ENCODE measurements around the gene TNFSF15. TPM values are rescaled to one million over a fixed set of nuclear protein-coding genes. Genes with fewer than 3 reads are reported as not detected.

The TNFSF15 gene
- 10.2 TPM for polyA plus RNA-seq
- long read RNA-seq, donor 1, full-length matches to known transcripts, result 2 of 2 reads
- long read RNA-seq, donor 1, partial matches to known transcripts, result 0 of 2 reads
- long read RNA-seq, donor 1, other reads (novel, unspliced or antisense), result 0 of 2 reads
- long read RNA-seq, donor 2, partial matches to known transcripts, result 0 of 1 reads
- long read RNA-seq, donor 2, other reads (novel, unspliced or antisense), result 0 of 1 reads
- long read RNA-seq, donor 3, result 0 reads
- long read RNA-seq, donor 4, partial matches to known transcripts, result 0 of 1 reads
- long read RNA-seq, donor 4, other reads (novel, unspliced or antisense), result 0 of 1 reads
- long read RNA-seq, donor 5, full-length matches to known transcripts, result 1 of 1 reads
- long read RNA-seq, donor 5, partial matches to known transcripts, result 0 of 1 reads
- long read RNA-seq, donor 5, other reads (novel, unspliced or antisense), result 0 of 1 reads
- long read RNA-seq, donor 6, full-length matches to known transcripts, result 4 of 4 reads
- long read RNA-seq, donor 6, partial matches to known transcripts, result 0 of 4 reads
- long read RNA-seq, donor 6, other reads (novel, unspliced or antisense), result 0 of 4 reads
- long read RNA-seq, donor 7, full-length matches to known transcripts, result 2 of 2 reads
- long read RNA-seq, donor 7, partial matches to known transcripts, result 0 of 2 reads
- long read RNA-seq, donor 7, other reads (novel, unspliced or antisense), result 0 of 2 reads
- long read RNA-seq, donor 8, full-length matches to known transcripts, result 4 of 4 reads
- long read RNA-seq, donor 8, partial matches to known transcripts, result 0 of 4 reads
- long read RNA-seq, donor 8, other reads (novel, unspliced or antisense), result 0 of 4 reads
- long read RNA-seq, donor 9, full-length matches to known transcripts, result 1 of 1 reads
- long read RNA-seq, donor 9, partial matches to known transcripts, result 0 of 1 reads
- long read RNA-seq, donor 9, other reads (novel, unspliced or antisense), result 0 of 1 reads
- long read RNA-seq, donor 10, partial matches to known transcripts, result 0 of 2 reads
- long read RNA-seq, donor 10, other reads (novel, unspliced or antisense), result 0 of 2 reads
- long read RNA-seq, donor 11, result 0 reads

DNA sequence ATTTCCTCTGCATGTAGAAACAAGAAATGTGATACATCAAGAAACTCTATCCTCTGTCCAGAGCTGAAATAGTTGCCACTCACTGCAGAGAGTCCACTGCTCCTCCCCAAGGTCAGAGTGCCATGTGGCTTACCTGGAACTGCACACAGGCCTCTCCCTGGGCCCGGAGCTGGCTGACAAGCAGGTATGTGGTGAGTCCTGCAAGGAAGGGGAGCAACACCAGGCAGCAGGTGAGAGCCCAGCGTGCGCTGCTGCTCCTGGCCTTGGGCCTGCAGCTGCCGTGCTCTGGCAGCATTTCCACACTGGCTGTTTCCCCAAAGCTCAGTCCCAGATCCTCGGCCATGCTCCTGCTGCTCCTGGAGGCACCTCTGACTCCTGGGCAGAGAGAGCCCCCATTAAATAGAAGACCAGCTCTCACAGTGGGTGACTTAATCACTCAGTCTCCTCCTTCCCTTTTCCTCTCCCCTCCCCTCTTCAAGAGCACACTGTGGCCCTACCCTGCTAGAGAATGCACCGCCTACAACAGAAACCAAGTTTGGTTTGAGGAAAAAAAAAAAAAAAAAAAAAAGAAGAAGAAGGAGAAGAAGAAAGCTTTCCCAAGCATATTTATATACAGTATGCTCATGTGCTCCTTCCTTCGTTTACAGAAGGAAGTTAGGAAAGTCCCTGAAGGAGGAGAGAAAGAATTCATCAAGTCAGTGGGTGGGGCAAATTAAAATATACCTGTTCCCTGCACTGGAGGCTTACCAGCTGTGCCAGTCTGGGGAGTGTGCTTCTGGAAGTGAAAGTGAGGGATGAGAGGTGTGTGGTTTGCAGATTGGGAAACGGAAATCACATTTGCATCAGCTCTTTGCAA is at the start of gene TNFSF15:
Gene TNFSF15, minus strand, starts transcription at position 370 of the 856 bp plus-strand sequence. Its CDS starts 27 bp downstream, at position 343.
- Histone ChIP-seq H3K27me3 (ENCODE audit: control insufficient read depth, insufficient read depth, low read length) (no peaks in the 10 kb centered on the region), H3K36me3 (ENCODE audit: control insufficient read depth, insufficient read depth, low read length) (peaks cover 2% of the 10 kb centered on the region), H3K4me3 (ENCODE audit: low read length) (peak within 1 kb of the TSS; percentile 33), H3K4me1 (ENCODE audit: control insufficient read depth, insufficient read depth, low read length) (peaks cover 40% of the 10 kb centered on the region), H3K9me3 (ENCODE audit: control insufficient read depth, low read depth, low read length) (no peaks in the 10 kb centered on the region), H3K27ac (ENCODE audit: low read length) (peak within 1 kb of the TSS; percentile 89)
- peak; percentile 74 to 83 for DNase-seq
- WGBS (ENCODE audit: insufficient coverage, low lambda C conversion rate), result no CpG with 5 or more reads among the region's 8 CpGs

DNA sequence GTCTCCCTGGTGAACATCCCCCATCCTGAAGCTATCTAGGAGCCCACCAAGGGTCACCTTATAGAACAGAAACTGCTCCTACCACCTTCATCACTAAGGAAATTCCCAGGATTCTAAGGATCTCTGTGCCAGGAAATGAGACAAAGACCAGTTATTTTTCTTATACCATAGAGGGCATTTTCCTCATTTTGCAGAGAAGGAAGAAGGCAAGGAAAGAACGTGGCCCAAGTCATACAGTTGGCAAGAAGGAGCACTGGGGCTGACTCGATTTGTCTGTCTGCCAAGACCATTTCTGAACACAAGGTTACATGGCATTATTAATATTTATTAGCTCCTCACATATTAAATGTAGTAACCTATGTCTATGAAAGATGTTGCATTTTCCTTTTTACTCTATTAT is 49.6 kb upstream of the TNFSF15 start:
- Histone ChIP-seq H3K4me3 (ENCODE audit: low read length) (no peak overlapping the region), H3K27me3 (ENCODE audit: control insufficient read depth, insufficient read depth, low read length) (no peaks in the 10 kb centered on the region), H3K27ac (ENCODE audit: low read length) (no peak overlapping the region), H3K4me1 (ENCODE audit: control insufficient read depth, insufficient read depth, low read length) (peaks cover 25% of the 10 kb centered on the region), H3K9me3 (ENCODE audit: control insufficient read depth, low read depth, low read length) (no peaks in the 10 kb centered on the region), H3K36me3 (ENCODE audit: control insufficient read depth, insufficient read depth, low read length) (no peaks in the 10 kb centered on the region)
- DNase-seq, result no peak
- WGBS (ENCODE audit: insufficient coverage, low lambda C conversion rate), result no CpG with 5 or more reads among the region's 2 CpGs

DNA sequence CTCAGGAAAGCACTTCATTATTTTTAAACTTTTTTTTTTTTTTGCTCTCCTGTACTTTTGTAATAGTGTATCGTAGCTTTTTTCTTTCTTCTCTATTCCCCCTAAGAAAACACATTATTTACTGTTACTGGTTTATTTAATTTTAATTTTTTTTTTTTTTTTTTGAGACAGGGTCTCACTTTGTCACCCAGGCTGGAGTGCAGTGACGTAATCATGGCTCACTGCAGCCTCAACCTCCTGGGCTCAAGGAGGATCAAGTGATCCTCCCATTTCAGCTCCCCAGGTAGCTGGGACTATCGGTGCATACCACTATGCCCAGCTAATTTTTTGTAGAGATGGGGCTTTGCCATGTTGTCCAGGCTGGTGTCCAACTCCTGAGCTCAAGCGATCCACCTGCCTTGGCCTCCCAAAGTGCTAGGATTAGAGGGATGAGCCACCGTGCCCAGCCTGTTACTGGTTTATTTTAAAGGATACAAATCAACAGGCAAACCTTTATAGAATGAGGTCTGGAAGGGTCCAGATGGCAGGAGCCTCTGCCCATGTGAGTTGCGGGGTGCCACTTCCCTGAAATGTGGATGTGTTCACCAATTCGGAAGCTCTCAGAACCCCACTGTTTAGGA is 49.0 kb upstream of the TNFSF15 start:
- WGBS (ENCODE audit: insufficient coverage, low lambda C conversion rate), result 88% methylated on average over 1 of the region's 7 CpGs
- no peak for DNase-seq
- no peaks in the 10 kb centered on the region for H3K36me3 ChIP-seq (ENCODE audit: control insufficient read depth, insufficient read depth, low read length)
- H3K4me1 ChIP-seq (ENCODE audit: control insufficient read depth, insufficient read depth, low read length), result peaks cover 25% of the 10 kb centered on the region
- H3K27me3 ChIP-seq (ENCODE audit: control insufficient read depth, insufficient read depth, low read length), result no peaks in the 10 kb centered on the region
- no peak overlapping the region for H3K27ac ChIP-seq (ENCODE audit: low read length)
- no peaks in the 10 kb centered on the region for H3K9me3 ChIP-seq (ENCODE audit: control insufficient read depth, low read depth, low read length)
- no peak overlapping the region for H3K4me3 ChIP-seq (ENCODE audit: low read length)

DNA sequence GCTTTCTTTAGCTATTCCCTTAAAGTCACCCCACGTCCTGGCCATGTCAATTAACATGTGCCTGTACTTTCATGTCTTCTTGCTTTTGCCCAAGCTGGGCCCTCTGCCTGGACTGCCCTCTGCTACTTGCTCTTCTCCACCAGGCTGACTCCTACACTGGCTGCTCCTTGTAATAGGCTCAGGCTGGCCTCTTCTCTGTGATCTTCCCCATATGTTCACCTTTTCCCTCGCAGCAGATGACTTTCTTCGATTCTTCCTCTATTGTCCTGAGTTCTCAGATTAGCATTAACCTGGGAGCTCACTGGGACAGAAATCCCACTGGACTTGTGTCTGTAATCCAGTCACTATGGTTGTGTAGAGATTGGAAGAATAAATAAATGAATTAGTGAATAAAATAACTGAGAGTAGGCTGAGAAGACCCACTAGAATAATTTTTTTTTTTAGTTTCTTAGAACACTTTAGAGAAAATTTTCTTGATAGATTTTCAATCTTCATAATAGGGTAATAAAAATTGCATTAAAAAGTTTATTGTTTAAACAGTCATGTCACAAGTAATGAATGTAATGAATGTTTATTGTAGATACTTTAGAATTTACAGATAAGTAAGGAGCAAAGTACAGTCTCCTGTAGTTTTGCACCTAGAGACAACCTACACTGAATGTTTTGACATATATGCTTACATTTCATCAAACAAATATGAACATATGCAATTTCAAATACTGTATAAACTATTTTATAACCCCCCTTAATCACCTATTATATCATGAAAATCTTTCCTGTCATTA is 47.4 kb upstream of the TNFSF15 start:
- WGBS (ENCODE audit: insufficient coverage, low lambda C conversion rate), result no CpG with 5 or more reads among the region's 3 CpGs
- H3K4me3 ChIP-seq (ENCODE audit: low read length), result no peak overlapping the region
- DNase-seq, result peak; percentile 47 to 81

DNA sequence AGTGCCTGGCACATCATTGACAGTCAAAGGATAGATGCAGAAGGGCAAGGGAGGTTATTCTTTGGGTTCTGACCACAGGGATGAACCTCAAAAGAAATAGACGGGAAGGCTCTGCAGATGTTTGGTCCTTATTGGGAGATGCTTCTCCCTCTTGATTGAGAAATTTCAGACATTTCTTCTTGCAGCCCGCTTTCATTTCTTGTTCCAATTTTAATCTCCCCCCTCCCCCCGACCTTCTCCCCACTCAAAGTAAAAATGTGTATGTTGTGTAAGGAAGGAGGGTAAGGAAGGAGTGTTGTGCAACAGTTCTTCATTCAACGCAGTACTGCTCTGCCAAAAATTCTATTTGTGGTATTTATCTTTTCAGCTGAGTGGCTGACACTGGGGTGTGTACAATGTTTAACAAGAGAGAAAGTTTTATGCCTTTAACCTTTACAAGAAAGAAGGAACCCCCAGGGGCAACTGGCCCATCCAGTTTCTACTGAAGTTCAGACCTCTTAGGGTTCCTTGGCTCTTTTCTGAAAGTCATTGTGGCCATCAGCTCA is 46.3 kb upstream of the TNFSF15 start:
- WGBS (ENCODE audit: insufficient coverage, low lambda C conversion rate), result no CpG with 5 or more reads among the region's 4 CpGs
- Histone ChIP-seq H3K4me1 (ENCODE audit: control insufficient read depth, insufficient read depth, low read length) (peaks cover 28% of the 10 kb centered on the region), H3K4me3 (ENCODE audit: low read length) (no peak overlapping the region), H3K36me3 (ENCODE audit: control insufficient read depth, insufficient read depth, low read length) (no peaks in the 10 kb centered on the region), H3K9me3 (ENCODE audit: control insufficient read depth, low read depth, low read length) (no peaks in the 10 kb centered on the region), H3K27me3 (ENCODE audit: control insufficient read depth, insufficient read depth, low read length) (no peaks in the 10 kb centered on the region), H3K27ac (ENCODE audit: low read length) (peak overlapping the region; percentile 13)
- DNase-seq, result peak in 1 of 2 donors; percentile 23

More for the DNA sequence above, 47.4 kb upstream of the TNFSF15 start:
- H3K27me3 ChIP-seq (ENCODE audit: control insufficient read depth, insufficient read depth, low read length), result no peaks in the 10 kb centered on the region
- H3K27ac ChIP-seq (ENCODE audit: low read length), result peak overlapping the region; percentile 91
- no peaks in the 10 kb centered on the region for H3K36me3 ChIP-seq (ENCODE audit: control insufficient read depth, insufficient read depth, low read length)
- H3K9me3 ChIP-seq (ENCODE audit: control insufficient read depth, low read depth, low read length), result no peaks in the 10 kb centered on the region
- peaks cover 25% of the 10 kb centered on the region for H3K4me1 ChIP-seq (ENCODE audit: control insufficient read depth, insufficient read depth, low read length)

DNA sequence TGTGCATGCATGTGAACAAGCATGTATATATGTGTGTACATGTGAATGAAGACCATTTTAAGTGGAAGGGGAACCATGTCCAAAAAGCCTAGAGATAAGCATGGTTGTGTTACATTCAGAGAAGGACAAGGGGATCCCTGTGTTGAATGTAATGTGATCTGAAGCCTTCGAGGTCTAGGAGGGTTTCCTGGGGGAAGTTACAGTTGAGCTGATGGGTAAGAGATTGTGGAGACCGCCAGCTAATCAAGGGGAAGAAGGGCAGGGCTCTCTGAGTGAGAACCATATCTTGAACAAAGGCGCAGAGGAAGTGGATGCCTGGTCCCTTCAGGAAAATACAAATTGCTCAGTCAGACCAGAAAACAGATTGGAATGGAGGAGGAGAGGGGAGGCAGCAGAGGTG is 45.5 kb upstream of the TNFSF15 start:
- no CpG with 5 or more reads among the region's 3 CpGs for WGBS (ENCODE audit: insufficient coverage, low lambda C conversion rate)
- H3K36me3 ChIP-seq (ENCODE audit: control insufficient read depth, insufficient read depth, low read length), result no peaks in the 10 kb centered on the region
- DNase-seq, result no peak
- peaks cover 28% of the 10 kb centered on the region for H3K4me1 ChIP-seq (ENCODE audit: control insufficient read depth, insufficient read depth, low read length)
- no peaks in the 10 kb centered on the region for H3K9me3 ChIP-seq (ENCODE audit: control insufficient read depth, low read depth, low read length)
- H3K27me3 ChIP-seq (ENCODE audit: control insufficient read depth, insufficient read depth, low read length), result no peaks in the 10 kb centered on the region
- no peak overlapping the region for H3K4me3 ChIP-seq (ENCODE audit: low read length)
- no peak overlapping the region for H3K27ac ChIP-seq (ENCODE audit: low read length)

DNA sequence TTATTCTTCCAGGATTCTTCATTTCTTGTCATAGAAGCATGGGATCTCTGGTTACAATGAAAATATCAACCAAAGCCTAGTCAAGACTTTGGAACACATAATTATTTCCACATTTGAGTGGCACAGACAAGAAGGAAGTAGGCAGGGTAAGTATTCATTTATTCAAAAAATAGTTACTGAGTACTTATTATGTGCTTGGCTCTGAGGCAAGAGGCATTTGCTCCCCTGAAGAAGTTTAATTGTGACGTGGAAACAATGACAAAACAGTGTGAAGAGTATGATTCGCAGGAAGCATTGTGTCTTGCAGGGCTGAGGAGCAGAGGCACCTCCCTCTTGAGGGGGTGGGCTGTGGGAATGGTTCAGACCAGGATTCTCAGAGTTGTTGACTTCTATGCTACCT is 45.0 kb upstream of the TNFSF15 start:
- no CpG with 5 or more reads among the region's 2 CpGs for WGBS (ENCODE audit: insufficient coverage, low lambda C conversion rate)
- Histone ChIP-seq H3K27ac (ENCODE audit: low read length) (no peak overlapping the region), H3K4me1 (ENCODE audit: control insufficient read depth, insufficient read depth, low read length) (peaks cover 28% of the 10 kb centered on the region), H3K27me3 (ENCODE audit: control insufficient read depth, insufficient read depth, low read length) (no peaks in the 10 kb centered on the region), H3K4me3 (ENCODE audit: low read length) (no peak overlapping the region), H3K9me3 (ENCODE audit: control insufficient read depth, low read depth, low read length) (no peaks in the 10 kb centered on the region), H3K36me3 (ENCODE audit: control insufficient read depth, insufficient read depth, low read length) (no peaks in the 10 kb centered on the region)
- no peak for DNase-seq

DNA sequence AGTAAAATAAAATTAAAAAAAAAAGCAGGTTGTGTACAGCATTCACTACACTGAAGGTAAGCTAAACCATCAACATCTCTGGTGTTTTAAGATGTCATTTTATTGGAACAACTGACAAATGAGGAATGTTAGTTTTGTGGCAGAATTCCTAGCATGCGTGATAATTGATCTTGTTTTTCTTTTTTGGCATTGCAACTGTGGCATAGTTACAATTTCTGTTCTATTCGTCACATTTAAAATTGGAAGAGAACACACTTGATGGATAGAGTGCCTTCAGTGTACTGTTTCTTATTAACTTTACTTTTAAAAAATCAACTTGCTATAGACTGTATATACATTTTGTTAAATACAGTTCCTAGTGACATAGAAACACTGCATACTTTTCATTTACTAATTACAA is 43.6 kb upstream of the TNFSF15 start:
- no peak overlapping the region for H3K27ac ChIP-seq (ENCODE audit: low read length)

More for the DNA sequence above, 43.6 kb upstream of the TNFSF15 start:
- 94% methylated on average over 2 of the region's 2 CpGs for WGBS (ENCODE audit: insufficient coverage, low lambda C conversion rate)
- no peaks in the 10 kb centered on the region for H3K27me3 ChIP-seq (ENCODE audit: control insufficient read depth, insufficient read depth, low read length)
- H3K4me3 ChIP-seq (ENCODE audit: low read length), result no peak overlapping the region
- H3K9me3 ChIP-seq (ENCODE audit: control insufficient read depth, low read depth, low read length), result no peaks in the 10 kb centered on the region
- no peaks in the 10 kb centered on the region for H3K36me3 ChIP-seq (ENCODE audit: control insufficient read depth, insufficient read depth, low read length)
- H3K4me1 ChIP-seq (ENCODE audit: control insufficient read depth, insufficient read depth, low read length), result peaks cover 28% of the 10 kb centered on the region
- no peak for DNase-seq

All from large intestine (tissue), 12 donors.